GM21576 (cell line): ENCODE results near the gene CNTN4.

ENCODE experiments used
- ATAC-seq: cut with Tn5 transposase; IDR thresholded peaks from one replicate; pipeline ENCODE4 v1.9.1; 2021; ENCODE audit warnings: mild to moderate bottlenecking, moderate library complexity; ENCODE audit not compliant: unreplicated experiment

The CNTN4 gene

DNA sequence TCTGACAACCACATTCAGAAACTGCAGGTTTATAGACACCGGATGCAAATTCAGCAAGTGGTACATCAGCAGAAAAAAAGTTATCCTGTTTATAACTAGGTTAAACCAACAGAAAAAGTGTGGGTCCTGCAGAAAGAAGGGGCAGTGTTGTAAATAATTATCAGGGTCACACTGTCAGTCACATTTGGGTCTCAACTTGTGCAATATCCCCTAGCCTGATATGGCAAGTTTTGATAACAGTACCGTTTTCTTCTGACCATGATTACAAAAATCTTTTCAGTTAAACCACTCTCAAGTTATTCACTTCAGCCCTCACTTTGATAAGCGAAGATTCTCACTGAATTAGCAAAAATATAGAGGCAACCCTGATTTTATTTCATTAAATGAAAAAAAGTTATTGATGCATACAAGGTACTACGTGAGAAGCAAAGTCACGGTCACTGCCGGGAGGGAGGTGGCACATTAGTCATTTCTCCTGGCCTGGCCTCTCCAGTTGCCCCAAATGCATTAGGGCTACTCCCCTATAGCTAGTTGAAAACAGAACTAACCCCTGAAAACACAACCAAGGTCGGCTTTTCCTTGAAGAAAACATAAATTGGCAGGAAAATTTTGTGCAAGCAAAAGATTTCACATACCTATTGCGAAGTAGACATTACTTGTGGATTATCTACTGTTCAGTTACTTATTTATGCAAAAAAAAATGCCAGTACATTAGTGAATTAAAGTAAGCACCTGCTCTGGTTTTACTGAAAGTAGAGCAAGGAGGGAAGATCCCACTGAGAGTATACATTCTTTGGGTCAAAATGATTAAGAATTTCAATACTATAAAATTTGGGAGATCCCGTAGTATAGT is 982.9 kb downstream of the CNTN4 start:
- peak; percentile 40 for ATAC-seq

DNA sequence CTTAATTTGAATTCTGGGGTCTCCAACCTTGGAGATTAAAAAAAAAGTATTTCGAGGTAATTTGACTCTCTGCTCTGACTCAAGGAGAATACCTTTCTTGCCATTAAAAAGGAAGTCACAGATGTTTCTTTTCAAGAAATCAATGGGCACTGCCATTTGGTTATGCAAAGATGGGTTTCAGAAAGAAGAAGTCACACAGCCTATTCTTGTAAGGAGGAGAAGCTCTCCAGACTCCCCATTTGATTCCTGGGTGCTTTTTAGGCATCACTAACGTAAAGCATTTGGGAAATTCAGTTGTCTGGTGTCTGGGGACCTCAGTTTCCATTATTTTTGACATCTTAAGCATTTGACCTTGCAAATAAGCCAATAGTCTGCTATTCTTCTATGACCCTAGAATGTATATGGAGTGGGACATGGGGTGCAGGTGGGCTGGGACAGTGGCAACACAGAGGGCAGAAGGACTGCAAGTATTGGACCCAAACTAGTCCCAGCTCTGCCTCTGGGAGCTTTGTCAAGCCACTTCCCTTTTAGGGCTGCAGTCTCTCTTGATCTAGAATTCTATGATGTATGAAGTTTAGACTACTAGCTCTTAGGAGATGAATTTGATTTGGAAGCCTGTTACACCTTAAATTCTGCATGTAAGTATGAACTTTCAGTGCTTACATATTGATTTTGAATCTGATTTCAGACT is 983.7 kb downstream of the CNTN4 start:
- ATAC-seq: peak; percentile 83

DNA sequence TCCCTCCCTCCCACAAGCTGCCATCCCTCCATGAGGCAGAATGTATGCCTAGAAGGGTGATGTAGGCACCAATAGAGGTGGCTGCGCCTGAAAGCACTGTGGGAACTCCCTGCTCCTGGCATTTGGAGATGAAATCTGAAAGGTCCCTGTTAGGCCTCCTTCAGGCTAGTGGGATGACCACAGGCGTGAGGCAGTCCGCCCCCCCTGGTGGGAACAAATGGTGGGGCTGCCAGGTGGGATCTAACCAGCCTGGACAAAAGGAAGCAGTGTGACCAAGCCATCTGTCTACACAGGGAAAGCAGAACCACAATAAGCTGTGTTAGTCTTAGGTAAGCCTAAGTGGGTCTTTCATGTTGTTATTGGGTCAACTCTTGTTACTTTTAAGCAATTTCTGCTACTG is 986.2 kb downstream of the CNTN4 start:
- no peak for ATAC-seq

DNA sequence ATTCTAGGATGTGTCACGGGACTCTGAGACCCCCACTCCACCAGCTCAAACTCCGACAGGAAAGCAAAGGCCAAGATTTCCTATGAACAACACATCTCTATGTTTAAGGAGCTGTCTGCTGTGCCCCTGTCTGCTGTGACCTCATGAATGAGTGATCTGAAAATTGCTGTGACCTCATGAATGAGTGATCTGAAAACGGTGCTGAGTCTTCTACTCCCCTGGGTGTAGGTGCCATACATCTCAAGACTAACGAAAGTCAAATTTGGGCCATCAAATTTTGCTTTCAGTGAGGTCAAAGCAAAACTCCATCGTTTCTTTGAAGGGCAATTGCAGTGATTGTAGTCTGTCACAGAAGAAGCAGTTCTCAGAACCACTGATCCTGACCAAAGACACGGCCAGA is 987.1 kb downstream of the CNTN4 start:
- peak; percentile 23 for ATAC-seq

DNA sequence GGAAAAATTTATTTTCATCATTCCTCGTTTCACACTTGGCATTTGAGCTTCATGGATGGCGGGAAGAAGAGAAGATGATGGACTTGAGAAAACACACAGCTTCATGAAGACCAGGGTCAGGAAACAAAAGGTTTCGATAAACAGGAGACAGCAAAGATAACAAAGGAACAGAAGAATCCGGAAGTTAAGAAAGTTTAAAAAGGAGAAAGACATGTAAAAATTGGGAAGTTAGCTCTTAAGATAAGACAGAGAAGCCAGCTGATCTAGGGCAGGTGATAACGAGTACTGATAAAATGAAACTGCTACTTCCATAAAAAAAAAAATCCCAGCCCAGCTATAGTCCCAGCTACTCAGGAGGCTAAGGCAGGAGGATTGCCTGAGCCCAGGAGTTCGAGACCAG is 987.6 kb downstream of the CNTN4 start:
- no peak for ATAC-seq

DNA sequence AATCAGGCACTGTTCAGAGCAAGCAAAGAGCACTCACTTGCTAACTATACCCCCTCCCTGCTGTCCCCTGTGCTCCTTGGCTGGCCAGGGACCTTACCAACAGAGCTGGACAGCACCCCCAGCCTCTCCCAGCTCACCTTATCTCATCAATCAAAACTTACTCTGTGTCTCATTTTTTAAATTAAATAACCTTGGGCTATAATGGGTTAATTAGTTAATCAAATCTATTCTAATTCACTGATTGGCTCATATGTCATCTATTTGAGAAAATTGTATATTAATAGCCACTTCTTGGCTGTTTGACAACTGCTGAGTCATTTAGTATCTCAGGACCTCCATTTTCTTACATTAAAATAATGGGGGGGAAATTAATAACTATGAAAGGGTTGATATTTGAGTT is 988.6 kb downstream of the CNTN4 start:
- no peak for ATAC-seq

DNA sequence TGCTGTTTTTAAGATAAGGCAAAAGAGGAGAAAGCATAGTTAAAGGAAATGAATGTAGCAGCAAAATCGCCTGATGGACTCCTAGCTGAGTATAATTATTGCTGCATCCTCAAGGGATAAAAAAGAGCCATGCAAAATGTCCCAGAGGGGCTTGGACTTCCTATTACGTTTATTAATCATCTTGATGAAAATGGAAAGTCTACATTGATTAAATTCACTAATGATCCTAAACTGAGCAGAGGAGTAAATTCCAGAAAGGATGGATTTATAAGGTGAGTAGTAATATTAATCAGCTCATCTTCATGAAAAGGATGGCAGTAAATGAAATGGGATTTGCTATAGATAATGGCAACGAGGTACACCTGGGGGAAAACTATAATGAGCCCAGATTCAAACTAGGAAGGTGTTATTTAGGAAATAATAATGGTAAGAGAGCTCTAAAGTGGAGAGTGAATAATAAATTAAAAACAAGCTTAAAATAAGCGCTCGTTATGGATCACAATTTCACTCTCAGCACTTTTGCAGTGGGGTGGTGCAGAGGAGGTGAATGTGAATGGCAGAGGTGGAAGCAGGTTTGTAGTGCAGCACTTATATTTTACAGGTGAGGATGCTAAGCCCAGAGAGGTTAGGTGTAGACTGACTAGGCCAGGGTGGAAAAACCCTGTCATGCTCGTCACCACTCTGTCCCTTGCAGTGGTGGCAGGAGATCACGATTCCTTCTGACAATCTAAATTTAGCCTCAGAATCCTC is 989.2 kb downstream of the CNTN4 start:
- no peak for ATAC-seq

DNA sequence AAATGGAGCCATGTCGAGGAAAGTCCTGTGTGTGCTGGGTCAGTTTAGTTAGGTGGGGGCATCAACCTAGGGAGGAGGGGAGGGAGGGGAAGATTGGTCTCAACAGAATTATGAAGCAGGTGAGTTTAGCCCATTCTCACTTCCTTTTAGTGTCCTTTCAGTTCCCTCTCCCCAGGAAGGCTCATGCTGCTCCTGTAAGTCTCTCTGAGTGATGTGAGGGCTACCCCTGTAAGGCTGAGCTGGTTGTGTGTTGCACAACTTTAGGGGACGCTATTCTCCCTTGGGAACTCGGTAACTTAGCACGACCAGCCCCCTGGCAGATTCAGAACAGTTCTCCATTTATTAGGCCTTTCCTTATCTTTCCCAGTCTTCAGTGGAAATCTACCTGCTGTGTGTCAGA is 990.4 kb downstream of the CNTN4 start:
- peak; percentile 99 for ATAC-seq

DNA sequence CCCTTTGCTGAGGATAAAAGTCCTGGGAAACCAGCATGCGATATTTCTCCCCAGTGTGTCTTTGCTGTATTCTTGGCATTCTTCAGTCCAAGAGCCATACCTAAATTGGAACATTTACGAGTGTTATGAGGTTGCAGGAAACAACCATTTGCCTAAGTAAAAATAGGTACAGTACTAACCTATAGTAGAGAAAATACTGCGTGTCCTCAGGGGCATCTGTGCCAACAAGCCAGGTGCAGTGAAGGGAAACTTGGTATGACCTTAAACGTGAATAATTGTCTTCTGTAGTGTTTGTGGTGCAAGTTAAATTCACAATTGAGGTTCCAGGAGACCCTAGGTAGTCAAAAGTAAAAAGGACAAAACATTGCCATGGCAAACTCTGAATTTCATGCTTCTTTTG is 999.3 kb downstream of the CNTN4 start:
- no peak for ATAC-seq

DNA sequence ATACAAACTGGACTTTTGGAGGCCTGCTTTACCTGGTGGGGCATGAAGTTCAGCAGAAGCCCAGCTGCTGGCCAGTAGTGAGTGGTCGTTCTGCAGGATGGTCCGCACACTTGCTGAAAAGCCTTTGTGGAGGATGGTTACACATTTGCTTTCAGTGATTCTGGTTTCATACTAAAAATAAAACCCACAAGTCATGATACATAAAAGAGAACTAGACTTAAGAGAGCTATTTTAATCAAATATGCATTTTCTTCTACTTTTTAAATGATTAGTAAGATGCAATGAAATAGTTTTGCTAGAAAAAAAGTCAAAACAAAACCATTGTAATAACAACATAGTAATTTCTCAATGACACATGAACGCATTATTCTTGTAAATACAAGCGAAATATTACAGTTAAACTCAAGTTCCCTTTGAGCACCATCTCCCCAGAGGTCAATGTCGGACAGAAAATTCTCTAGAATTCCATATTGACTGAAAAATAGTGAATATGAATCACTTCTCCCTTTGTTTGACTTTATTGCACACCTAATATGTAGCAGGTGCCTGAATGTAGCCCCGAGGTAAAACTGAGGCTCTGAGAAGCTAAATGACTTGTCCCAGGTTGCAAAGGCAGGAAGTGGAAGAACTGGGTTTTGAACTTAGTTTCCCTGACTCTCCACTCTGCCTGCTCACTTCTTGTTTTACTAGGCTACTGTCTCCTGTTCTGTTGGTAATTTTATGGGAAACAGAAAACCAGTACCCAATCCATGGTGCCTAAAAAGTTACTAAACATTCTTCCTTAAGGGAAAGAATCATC is 1003.2 kb downstream of the CNTN4 start:
- peak; percentile 54 for ATAC-seq

DNA sequence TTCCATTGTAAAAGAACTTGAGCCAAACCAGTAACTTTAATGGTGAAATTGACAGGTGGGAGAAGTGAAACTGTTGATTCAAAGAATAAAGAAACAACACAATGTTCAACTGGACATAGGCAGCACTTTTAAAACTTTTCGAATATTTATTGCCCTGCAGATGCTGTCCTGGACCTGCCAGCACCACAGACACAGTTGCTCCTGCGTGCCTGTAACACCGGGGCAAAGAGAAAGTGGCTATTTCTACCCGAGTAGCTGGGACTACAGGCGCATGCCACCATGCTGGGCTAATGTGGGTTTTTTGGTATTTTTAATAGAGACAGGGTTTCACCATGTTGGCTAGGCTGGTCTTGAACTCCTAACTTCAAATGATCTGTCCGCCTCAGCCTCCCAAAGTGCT is 1004.1 kb downstream of the CNTN4 start:
- ATAC-seq: no peak

DNA sequence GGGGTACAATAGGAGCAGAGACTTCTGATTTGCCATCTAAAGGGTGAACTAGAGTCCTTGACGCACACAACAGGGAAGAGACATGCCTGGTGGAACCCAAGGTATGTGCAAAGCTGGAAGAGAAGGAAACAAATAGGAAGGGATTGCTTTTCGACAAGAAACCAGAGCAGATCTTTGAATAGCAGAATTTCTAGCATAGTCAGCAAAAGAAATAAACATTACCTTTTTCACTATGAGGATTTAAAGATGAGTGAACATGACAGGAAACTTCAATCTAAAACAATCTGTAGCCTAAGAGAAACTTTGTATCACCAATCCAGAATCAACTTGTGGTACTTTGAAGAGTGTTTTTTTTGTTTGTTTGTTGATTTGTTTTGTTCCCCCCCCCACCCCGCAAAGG is 1006.6 kb downstream of the CNTN4 start:
- ATAC-seq: no peak

DNA sequence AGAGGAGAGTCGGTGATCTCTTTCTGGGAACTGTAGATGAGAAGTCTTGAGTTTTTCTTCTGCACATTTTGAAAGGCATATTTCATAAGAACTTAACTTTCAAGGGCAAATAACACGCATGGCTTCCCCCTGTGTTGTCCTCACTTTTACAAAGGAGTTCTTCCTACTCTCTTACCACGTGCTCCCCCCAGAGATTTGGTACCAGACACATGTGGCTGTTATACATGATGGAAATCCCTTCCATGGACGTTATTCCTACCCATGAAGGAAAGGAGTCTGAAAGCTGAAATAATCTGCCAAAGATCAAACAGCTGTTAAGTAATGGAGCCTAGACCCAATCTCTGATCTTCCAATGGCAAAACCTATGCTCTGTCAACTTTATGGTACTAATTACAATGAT is 1007.1 kb downstream of the CNTN4 start:
- no peak for ATAC-seq

DNA sequence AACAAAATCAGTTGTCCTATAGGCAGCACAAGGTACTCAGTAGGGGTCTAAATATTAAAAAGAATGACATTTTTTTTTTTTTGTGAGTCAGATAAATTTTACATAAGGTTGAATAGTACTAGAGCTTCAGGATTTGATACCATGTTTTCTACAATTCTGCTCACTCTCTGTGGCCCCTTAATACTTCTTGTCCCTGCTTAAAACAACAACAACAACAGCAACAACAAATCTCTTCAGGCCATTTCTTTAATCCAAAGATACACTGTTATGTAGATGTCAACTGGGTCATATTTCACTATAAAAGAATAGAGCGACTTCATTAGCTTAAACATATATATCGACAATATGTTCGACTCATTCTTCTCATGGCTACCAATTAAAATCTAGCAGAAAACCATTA is 1008.5 kb downstream of the CNTN4 start:
- no peak for ATAC-seq
